ENCODE measurements around the gene FAM222B. TPM values are rescaled to one million over a fixed set of nuclear protein-coding genes. Genes with fewer than 3 reads are reported as not detected.

The FAM222B gene
- total RNA-seq, 2 experiments from 2014 or later, result 18.6 to 21.5 TPM

GRCh38 chr17:28712705-28713415, 129.7 kb downstream of the FAM222B start:
- Mint-ChIP-seq H3K4me1 (ENCODE audit: low read depth) (peaks cover 23% of the 10 kb centered on the region), H3K27me3 (peaks cover 16% of the 10 kb centered on the region), H3K4me3 (peak overlapping the region; percentile 73), H3K27ac (peak overlapping the region; percentile 4), H3K9me3 (no peaks in the 10 kb centered on the region), H3K36me3 (no peaks in the 10 kb centered on the region)
- intact Hi-C loops (cut with micrococcal nuclease), result no loop called here
- DNase-seq, result no peak
- ChIA-PET CTCF (interaction anchor here (1.0 to 4.0 kb wide), 4 partner anchors 14 to 241 kb away, joined by 3 to 23 read pairs (median 8); partner anchors contain the start of gene TLCD1), POLR2A (interaction anchor here (0.6 to 2.6 kb wide), 4 partner anchors 7 to 195 kb away, joined by 3 to 35 read pairs (median 14); partner anchors contain the start of genes RPL23A, SDF2 and SUPT6H)

DNA sequence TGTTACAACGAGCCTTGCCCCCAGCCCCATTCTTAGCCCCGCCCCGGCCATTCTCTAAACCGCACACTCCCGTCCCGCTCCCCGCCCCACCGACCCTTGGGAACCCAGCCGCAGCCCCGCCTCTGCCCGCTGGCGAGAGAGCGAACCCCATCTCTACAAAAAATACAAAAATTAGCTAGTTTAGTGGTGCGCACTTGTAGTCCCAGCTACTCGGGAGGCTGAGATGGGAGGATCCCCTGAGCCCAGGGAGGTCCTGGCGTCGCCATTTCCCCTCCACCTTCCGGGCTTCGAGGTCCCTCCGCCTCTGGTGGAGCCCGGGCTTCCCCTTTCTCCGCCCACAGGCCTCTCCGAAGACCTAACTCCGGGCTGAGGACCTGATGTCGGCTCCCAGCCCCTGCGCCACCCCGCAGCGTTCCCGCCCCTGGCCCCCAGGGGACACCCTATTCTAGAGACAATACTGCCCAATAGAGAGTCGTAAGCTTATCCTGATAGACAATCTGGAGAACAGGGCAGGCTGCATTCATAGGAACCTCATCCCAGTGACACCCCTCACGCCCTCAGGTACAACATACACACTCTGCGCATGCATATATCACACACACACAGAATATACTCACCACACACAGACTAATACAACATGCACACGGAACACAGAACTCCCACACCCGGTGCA, 130.4 kb downstream of the FAM222B start:
- POLR2A ChIA-PET, result interaction anchor here (1.5 to 2.6 kb wide), 8 partner anchors 7 to 240 kb away, joined by 4 to 35 read pairs (median 12); partner anchors contain the start of genes BLTP2, RPL23A, SDF2 and SUPT6H
- peak overlapping the region; percentile 80 for H3K27ac Mint-ChIP-seq
- peaks cover 16% of the 10 kb centered on the region for H3K27me3 Mint-ChIP-seq
- DNase-seq, result peak; percentile 83
- H3K4me1 Mint-ChIP-seq (ENCODE audit: low read depth), result peaks cover 23% of the 10 kb centered on the region
- CTCF ChIA-PET, result interaction anchor here (0.7 to 4.0 kb wide), 7 partner anchors 9 to 241 kb away, joined by 3 to 23 read pairs (median 7); partner anchors contain the start of genes BLTP2, RPL23A and TLCD1
- H3K9me3 Mint-ChIP-seq, result no peaks in the 10 kb centered on the region
- intact Hi-C loops (cut with micrococcal nuclease), result no loop called here
- peak overlapping the region; percentile 73 for H3K4me3 Mint-ChIP-seq
- H3K36me3 Mint-ChIP-seq, result no peaks in the 10 kb centered on the region

DNA sequence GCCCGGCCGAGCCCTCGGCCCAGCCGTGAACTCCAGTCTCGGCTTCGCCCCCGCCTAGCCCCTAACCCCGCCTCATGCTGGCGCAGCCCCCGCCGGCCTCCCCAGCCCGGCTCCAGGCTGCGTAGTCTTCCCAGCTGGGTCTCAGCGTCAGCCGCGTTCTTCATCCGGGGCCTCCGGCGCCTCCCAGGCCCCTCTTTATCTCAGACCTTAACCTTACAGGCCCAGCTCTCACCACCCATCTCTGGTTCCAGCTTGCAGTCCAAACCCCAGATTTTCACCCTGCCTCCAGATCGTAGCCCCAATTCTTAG, 130.9 kb downstream of the FAM222B start, which contains the start of gene PROCA1:
Gene PROCA1, minus strand, starts transcription at position 166 of the 309 bp plus-strand sequence. CDS start 228 bp downstream, outside the sequence.
- ChIA-PET CTCF (interaction anchor here (0.7 to 4.0 kb wide), 8 partner anchors 9 to 242 kb away, joined by 3 to 23 read pairs (median 6); partner anchors contain the start of genes BLTP2, RPL23A and TLCD1), POLR2A (interaction anchor here (1.0 to 2.6 kb wide), 9 partner anchors 8 to 241 kb away, joined by 3 to 35 read pairs (median 10); partner anchors contain the start of genes BLTP2, RPL23A, SDF2 and SUPT6H)
- no peak for DNase-seq
- Mint-ChIP-seq H3K27me3 (peaks cover 16% of the 10 kb centered on the region), H3K9me3 (no peaks in the 10 kb centered on the region), H3K4me1 (ENCODE audit: low read depth) (peaks cover 23% of the 10 kb centered on the region), H3K4me3 (peak within 1 kb of the TSS; percentile 73), H3K27ac (peak within 1 kb of the TSS; percentile 80), H3K36me3 (no peaks in the 10 kb centered on the region)
- intact Hi-C loops (cut with micrococcal nuclease), result loop anchor here (1.0 to 2.0 kb wide), 4 partner anchors 8 to 113 kb away; partner anchors contain the start of genes BLTP2, RPL23A, SPAG5 and SUPT6H

DNA sequence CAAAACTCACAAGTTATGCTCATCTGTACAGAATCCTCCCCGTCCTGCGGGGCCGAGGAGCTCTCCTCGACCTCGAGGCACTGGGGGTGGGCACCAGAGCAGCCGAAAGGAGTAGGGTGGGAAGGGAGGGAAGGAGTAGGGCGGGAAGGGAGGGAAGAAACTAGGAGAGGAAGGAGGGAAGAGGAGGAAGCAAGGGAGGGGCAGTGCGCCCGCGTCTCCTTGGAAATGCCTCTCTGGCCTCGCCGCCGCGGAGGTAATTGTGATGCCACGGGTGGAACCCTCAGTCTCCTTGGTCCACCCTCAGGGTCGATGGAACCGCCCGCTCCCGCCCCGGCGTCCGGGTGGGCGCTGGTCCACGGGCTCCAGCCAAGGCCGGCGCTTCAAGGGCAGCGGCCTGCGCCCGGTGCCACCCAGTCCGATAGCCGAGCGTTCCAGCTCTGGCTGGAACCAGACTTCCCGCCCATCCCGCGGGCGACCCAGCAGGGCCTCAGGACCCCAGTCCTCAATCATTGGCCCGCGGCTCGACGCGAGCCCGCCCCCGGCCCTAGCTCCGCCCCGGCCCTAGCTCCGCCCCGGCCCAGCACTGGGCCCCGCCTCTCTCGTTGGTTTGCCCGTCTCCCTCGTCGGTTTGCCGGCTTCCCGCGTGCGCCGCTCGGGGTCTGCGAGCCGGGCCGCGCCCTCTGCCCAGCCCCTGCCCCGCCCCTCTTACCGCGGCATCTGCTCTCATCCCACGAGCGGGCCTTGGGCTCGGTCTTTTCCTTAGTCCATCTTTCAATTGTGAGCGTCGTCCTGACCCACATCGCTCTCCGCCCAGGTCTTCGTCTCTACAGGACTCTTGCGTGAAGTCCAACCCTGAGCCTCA, 131.5 kb downstream of the FAM222B start:
- CTCF ChIA-PET, result interaction anchor here (0.5 to 4.0 kb wide), 8 partner anchors 10 to 406 kb away, joined by 3 to 23 read pairs (median 6); partner anchors contain the start of genes BLTP2, RPL23A and TLCD1

DNA sequence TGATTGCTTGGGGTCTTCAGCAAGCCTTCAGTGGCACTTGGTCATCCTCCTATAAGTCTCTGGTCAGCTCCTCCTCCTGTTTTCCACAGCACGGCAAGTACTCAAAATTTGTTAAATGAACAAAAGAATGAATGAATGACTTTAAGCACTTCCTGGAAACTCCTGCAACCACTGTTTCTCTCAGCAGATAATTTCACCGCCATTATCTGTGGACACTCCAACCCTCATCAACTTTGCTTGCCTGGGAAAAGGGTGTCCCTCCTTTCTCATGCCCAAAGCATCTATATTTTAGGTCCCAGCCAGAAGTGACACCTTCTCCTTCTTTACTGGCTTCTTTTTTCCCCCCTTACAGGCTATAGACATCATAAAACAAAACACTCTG, 135.3 kb downstream of the FAM222B start:
- no peak for DNase-seq
- Mint-ChIP-seq H3K27ac (no peak overlapping the region), H3K36me3 (peaks cover 8% of the 10 kb centered on the region), H3K9me3 (no peaks in the 10 kb centered on the region), H3K27me3 (no peaks in the 10 kb centered on the region), H3K4me3 (no peak overlapping the region), H3K4me1 (ENCODE audit: low read depth) (peaks cover 17% of the 10 kb centered on the region)
- POLR2A ChIA-PET, result no interaction called here
- CTCF ChIA-PET, result interaction anchor here (1.0 kb wide), 1 partner anchor 41 kb away, joined by 4 read pairs; no protein-coding TSS in a partner anchor
- intact Hi-C loops (cut with micrococcal nuclease), result no loop called here

More for the DNA sequence above, 131.5 kb downstream of the FAM222B start:
- no peaks in the 10 kb centered on the region for H3K36me3 Mint-ChIP-seq
- intact Hi-C loops (cut with micrococcal nuclease), result loop anchor here (1.0 to 2.0 kb wide), 4 partner anchors 8 to 112 kb away; partner anchors contain the start of genes BLTP2, RPL23A, SPAG5 and SUPT6H
- peaks cover 12% of the 10 kb centered on the region for H3K27me3 Mint-ChIP-seq
- POLR2A ChIA-PET, result interaction anchor here (0.6 to 2.6 kb wide), 12 partner anchors 9 to 241 kb away, joined by 3 to 35 read pairs (median 6); partner anchors contain the start of genes BLTP2, RPL23A, SDF2 and SUPT6H
- DNase-seq, result peak; percentile 94
- H3K4me3 Mint-ChIP-seq, result peak overlapping the region; percentile 73
- H3K27ac Mint-ChIP-seq, result peak overlapping the region; percentile 80
- H3K9me3 Mint-ChIP-seq, result no peaks in the 10 kb centered on the region
- peaks cover 23% of the 10 kb centered on the region for H3K4me1 Mint-ChIP-seq (ENCODE audit: low read depth)

DNA sequence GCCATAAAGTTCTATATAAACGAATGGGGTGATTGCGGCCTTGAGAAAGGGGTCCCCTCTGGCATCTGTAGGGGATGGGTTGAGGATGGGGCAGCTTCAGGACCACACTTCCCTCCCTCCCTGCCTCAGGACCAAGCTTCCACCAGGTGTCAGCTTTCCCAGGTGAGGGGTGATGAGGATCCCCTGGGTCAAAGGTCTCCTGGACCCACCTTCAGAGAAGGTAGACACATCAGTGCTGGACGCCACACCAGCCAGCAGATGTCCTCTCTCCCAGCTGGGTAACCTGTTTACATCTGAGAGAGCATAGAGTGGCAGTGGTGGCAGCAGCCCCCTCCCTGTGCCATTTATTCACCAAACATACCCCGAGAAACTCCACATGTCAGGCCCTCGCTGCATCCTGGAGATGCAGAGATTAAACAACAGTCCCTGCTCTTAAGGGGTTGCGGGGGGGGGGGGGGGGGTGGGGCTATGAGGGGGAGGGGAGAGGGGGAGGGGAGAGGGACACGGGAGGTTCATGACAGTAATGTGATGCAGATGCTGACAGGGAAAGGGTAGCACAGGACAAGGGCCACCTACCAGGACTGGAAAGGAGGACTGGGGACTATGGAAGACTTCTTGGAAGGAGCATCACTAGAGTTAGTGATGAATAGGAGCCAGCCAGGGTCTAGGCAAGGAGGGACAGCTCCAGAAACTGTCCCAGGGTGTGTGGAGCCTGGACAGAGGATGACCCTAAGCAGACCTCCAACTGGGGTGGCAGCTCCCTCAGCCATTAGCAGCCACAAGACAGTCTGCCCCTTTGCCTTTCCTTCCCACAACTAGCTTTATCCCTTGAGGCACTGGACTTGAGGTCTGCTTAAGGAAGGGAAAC, 135.9 kb downstream of the FAM222B start:
- Mint-ChIP-seq H3K27ac (no peak overlapping the region), H3K4me1 (ENCODE audit: low read depth) (peaks cover 11% of the 10 kb centered on the region), H3K36me3 (peaks cover 12% of the 10 kb centered on the region), H3K4me3 (no peak overlapping the region), H3K27me3 (no peaks in the 10 kb centered on the region), H3K9me3 (no peaks in the 10 kb centered on the region)
- CTCF ChIA-PET, result interaction anchor here (1.0 to 1.6 kb wide), 2 partner anchors 41 to 60 kb away, joined by 3 to 4 read pairs; no protein-coding TSS in a partner anchor
- no peak for DNase-seq
- intact Hi-C loops (cut with micrococcal nuclease), result no loop called here
- POLR2A ChIA-PET, result no interaction called here

Small RNA genes within 50 kb of the gene (microRNA-seq; reads per million reads assigned to microRNA genes)
- gene MIR451B (ENCODE audit: borderline microRNAs expressed, borderline number of aligned reads, borderline replicate concordance), result not detected

Other genes starting within 250 kb of the FAM222B start
- gene SPAG5, start 243.8 kb downstream of the FAM222B start, total RNA-seq, result 100 to 1,000 TPM; 153 to 159 TPM
- 10 to 100 TPM; 14.2 to 17.5 TPM for gene RSKR, start 228.6 kb downstream of the FAM222B start, total RNA-seq
- 100 to 1,000 TPM; 127 to 133 TPM for gene BLTP2, start 197.6 kb downstream of the FAM222B start, total RNA-seq
- gene SDF2, start 180.9 kb downstream of the FAM222B start, total RNA-seq, result 10 to 100 TPM; 38.4 to 43.5 TPM
- gene SUPT6H, start 180.6 kb downstream of the FAM222B start, total RNA-seq, result 10 to 100 TPM; 59.4 to 65.9 TPM
- gene PROCA1, start 130.9 kb downstream of the FAM222B start, total RNA-seq, result 1 to 10 TPM; 4.5 TPM
- 1 to 10 TPM; 4.9 to 6.6 TPM for gene RAB34, start 124.9 kb downstream of the FAM222B start, total RNA-seq
- 1,000 to 10,000 TPM; 2,357 to 2,419 TPM for gene RPL23A, start 122.8 kb downstream of the FAM222B start, total RNA-seq
- gene TLCD1, start 116.6 kb downstream of the FAM222B start, total RNA-seq, result 1 to 10 TPM; 9.1 to 9.5 TPM
- gene NEK8, start 114.0 kb downstream of the FAM222B start, total RNA-seq, result 1 to 10 TPM; 3.4 to 4.0 TPM
- gene TRAF4, start 98.8 kb downstream of the FAM222B start, total RNA-seq, result 10 to 100 TPM; 83.0 to 83.9 TPM
- 10 to 100 TPM; 43.0 to 48.5 TPM for gene ERAL1, start 12.2 kb upstream of the FAM222B start, total RNA-seq
- gene FLOT2, start 54.9 kb upstream of the FAM222B start, total RNA-seq, result 100 to 1,000 TPM; 110 to 118 TPM
- gene DHRS13, start 60.3 kb upstream of the FAM222B start, total RNA-seq, result 10 to 100 TPM; 18.0 to 20.6 TPM
- 10 to 100 TPM; 44.0 to 44.8 TPM for gene PHF12, start 108.7 kb upstream of the FAM222B start, total RNA-seq
- gene SEZ6, start 163.2 kb upstream of the FAM222B start, total RNA-seq, result not detected
- gene PIPOX, start 200.4 kb upstream of the FAM222B start, total RNA-seq, result 1 to 10 TPM; 1.5 to 2.4 TPM

Data from activated CD4-positive, alpha-beta memory T cell treated with anti-CD3 and anti-CD28 coated beads for 36 hours (primary cell).